Loucy (cell line): ENCODE data around the gene THSD7A.

Source experiments
- EZH2phosphoT487 ChIP-seq: fragments of 200-600 bp; IDR thresholded peaks from 2 replicates; pipeline ENCODE4 v1.6.1; 2018; ENCODE audit warnings: antibody characterized with exemption, mild to moderate bottlenecking, moderate library complexity, borderline replicate concordance
- TF ChIP-seq, protein P1 (sequence below): fragments of 200-600 bp; sonication (generic); conservative IDR thresholded peaks from 2 replicates; pipeline ENCODE4 v1.5.1; 2014; ENCODE audit warnings: mild to moderate bottlenecking, antibody characterized with exemption, low read length

- TF ChIP-seq, protein P1, sequence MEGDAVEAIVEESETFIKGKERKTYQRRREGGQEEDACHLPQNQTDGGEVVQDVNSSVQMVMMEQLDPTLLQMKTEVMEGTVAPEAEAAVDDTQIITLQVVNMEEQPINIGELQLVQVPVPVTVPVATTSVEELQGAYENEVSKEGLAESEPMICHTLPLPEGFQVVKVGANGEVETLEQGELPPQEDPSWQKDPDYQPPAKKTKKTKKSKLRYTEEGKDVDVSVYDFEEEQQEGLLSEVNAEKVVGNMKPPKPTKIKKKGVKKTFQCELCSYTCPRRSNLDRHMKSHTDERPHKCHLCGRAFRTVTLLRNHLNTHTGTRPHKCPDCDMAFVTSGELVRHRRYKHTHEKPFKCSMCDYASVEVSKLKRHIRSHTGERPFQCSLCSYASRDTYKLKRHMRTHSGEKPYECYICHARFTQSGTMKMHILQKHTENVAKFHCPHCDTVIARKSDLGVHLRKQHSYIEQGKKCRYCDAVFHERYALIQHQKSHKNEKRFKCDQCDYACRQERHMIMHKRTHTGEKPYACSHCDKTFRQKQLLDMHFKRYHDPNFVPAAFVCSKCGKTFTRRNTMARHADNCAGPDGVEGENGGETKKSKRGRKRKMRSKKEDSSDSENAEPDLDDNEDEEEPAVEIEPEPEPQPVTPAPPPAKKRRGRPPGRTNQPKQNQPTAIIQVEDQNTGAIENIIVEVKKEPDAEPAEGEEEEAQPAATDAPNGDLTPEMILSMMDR = no peak
- TF ChIP-seq EZH2phosphoT487 = no peak
Measured at GRCh38 chr7:11456574-11456973, 375.4 kb downstream of the THSD7A start.
